ENCODE data around the gene AACS. TPM values are rescaled to one million over a fixed set of nuclear protein-coding genes. Genes with fewer than 3 reads are reported as not detected.

Gene AACS
- total RNA-seq, 4 donors from 2014 or later = 17.9 to 29.7 (median 23.6) TPM

DNA sequence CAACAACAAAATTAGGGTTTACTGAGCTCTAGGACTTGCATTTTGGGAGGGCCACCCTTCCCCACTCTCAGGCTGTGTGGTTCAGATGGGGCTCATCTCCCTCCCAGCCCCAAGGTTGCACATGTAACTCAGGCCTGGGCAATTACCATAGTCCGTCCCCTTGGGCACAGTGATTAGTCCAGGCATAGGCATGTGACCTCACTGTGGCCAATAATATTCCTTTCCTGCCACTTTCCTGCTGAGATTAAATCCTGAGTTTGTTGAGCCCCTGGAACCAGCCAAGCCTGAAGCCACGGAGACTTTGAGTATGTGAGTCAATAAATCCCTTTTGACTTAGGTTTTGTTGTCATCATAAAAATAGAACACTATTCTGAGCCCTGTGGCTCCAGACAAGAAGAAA lies 113.0 kb downstream of the AACS start:
- H3K36me3 ChIP-seq = no peaks in the 10 kb centered on the region
- TF ChIP-seq, protein P1, sequence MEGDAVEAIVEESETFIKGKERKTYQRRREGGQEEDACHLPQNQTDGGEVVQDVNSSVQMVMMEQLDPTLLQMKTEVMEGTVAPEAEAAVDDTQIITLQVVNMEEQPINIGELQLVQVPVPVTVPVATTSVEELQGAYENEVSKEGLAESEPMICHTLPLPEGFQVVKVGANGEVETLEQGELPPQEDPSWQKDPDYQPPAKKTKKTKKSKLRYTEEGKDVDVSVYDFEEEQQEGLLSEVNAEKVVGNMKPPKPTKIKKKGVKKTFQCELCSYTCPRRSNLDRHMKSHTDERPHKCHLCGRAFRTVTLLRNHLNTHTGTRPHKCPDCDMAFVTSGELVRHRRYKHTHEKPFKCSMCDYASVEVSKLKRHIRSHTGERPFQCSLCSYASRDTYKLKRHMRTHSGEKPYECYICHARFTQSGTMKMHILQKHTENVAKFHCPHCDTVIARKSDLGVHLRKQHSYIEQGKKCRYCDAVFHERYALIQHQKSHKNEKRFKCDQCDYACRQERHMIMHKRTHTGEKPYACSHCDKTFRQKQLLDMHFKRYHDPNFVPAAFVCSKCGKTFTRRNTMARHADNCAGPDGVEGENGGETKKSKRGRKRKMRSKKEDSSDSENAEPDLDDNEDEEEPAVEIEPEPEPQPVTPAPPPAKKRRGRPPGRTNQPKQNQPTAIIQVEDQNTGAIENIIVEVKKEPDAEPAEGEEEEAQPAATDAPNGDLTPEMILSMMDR (IDR thresholded peaks at IDR 0.05) = no peak
- TF ChIP-seq EP300 (IDR thresholded peaks at IDR 0.05) = no peak
- no peak for TF ChIP-seq POLR2A (IDR thresholded peaks at IDR 0.05)
- H3K27ac ChIP-seq = no peak overlapping the region
- no peak for DNase-seq (ENCODE audit: low spot score in 2 of 2)
- WGBS, 2 donors = 79% methylated on average over 2 of the region's 2 CpGs
- peaks cover 0 to 5% of the 10 kb centered on the region in 2 donors for H3K27me3 ChIP-seq
- H3K9me3 ChIP-seq = peaks cover 0 to 12% (median 0%) of the 10 kb centered on the region in 4 donors
- peaks cover 0 to 4% (median 0%) of the 10 kb centered on the region in 4 donors for H3K4me1 ChIP-seq
- H3K4me3 ChIP-seq = no peak overlapping the region

DNA sequence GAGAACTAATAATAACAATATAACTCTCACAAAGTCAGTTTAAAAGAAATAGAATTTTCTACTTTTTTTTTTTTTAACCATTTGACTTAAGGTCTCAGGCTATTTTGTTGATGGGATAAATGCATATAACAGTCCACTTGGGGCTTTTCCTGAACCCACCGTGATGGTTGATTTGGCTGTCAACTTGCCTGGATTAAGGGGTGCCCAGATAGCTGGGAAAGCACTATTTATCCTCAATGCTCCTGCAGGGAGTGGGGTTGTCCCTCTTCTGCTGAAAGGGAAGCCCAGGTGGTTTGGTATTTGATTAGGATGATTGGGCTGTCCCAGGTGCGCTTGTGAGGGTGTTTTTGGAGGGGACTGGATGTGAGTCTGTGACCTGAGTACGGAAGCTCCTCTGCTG lies 114.9 kb downstream of the AACS start:
- WGBS, 2 donors = 85% methylated on average over 3 of the region's 3 CpGs
- Histone ChIP-seq H3K9me3 (peaks cover 0 to 7% (median 0%) of the 10 kb centered on the region in 4 donors), H3K36me3 (no peaks in the 10 kb centered on the region), H3K4me1 (peaks cover 0 to 10% (median 0%) of the 10 kb centered on the region in 4 donors), H3K4me3 (no peak overlapping the region), H3K27me3 (peaks cover 0 to 18% of the 10 kb centered on the region in 2 donors), H3K27ac (no peak overlapping the region)
- TF ChIP-seq, protein P1 (IDR thresholded peaks at IDR 0.05) = no peak
- TF ChIP-seq EP300 (IDR thresholded peaks at IDR 0.05) (no peak), POLR2A (IDR thresholded peaks at IDR 0.05) (no peak)
- DNase-seq (ENCODE audit: low spot score in 2 of 2) = no peak

DNA sequence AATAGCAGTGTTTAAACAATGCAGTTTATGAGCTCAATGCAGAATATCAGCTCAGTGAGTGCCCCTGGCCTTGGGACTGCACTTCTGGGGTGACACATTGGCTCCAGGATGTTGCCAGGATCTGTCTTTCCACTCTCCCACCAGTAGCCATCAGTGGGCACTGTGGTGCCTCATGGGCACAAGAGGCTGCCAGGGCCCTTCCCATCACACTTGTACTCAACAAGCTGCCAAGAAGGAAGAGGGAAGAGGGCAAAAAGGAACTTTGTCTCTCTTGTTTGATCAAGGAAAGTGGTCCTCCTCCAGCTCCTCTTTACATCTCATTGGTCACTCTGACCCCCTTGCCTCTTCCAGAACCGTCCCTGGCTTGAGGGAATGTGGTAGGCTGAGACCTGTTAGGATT lies 115.9 kb downstream of the AACS start:
- Histone ChIP-seq H3K4me3 (no peak overlapping the region), H3K36me3 (no peaks in the 10 kb centered on the region), H3K27me3 (peaks cover 0 to 24% of the 10 kb centered on the region in 2 donors), H3K9me3 (no peaks in the 10 kb centered on the region), H3K4me1 (peaks cover 0 to 19% (median 0%) of the 10 kb centered on the region in 4 donors), H3K27ac (no peak overlapping the region)
- TF ChIP-seq, protein P1 (IDR thresholded peaks at IDR 0.05) = no peak
- no peak for TF ChIP-seq EP300 (IDR thresholded peaks at IDR 0.05)
- TF ChIP-seq POLR2A (IDR thresholded peaks at IDR 0.05) = no peak
- WGBS, 2 donors = 81 to 93% methylated on average over 1 of the region's 1 CpG
- no peak for DNase-seq (ENCODE audit: low spot score in 2 of 2)

DNA sequence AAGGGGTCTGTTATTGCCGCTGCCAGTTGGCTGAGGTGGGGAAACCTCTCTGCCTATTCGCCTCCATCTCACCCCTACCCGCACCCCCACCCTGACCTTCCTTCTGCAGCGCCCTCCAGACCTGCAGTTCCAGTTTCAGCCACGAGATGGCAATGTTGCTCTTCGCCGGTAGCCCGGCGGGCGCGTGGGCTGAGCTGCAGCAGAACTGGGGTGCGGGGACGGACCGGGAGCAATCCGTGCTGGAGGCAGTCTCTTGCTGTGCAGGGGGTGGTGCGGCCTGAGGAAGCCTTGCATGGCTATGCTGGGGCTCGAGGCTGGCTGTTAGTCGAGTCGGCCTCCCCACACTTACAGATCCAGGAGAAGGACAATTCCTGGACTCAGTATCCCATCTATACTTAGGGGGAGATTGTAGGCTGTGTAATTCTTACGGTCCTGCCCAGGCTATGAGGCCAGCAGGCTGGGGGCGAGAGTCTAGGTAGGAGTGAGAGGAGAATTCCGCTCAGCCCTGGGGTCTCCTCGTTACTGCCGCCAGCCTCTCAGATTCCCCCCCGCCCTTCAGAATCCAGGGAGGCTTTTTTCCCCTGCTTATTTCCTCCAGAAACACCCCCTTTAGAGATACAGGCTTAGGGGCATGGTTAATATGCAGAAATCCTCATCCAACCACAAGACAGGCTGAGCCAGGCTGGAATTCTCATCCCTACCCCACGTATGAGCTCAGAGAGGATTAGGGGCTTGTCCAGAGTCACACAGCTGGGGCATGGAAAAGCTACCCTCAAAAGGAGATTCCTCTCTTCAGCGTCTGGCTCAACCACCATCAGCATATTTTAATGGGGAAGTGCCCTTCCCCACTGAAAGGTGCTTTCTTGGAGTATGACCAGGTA lies 118.2 kb downstream of the AACS start:
- no peak for TF ChIP-seq POLR2A (IDR thresholded peaks at IDR 0.05)
- peak in 1 of 2 donors; percentile 25 for TF ChIP-seq EP300 (IDR thresholded peaks at IDR 0.05)
- TF ChIP-seq, protein P1 (IDR thresholded peaks at IDR 0.05) = peak; percentile 97 to 100 (median 98)
- DNase-seq (ENCODE audit: low spot score in 2 of 2) = peak; percentile 62 to 68
- Histone ChIP-seq H3K36me3 (no peaks in the 10 kb centered on the region), H3K27ac (peak overlapping the region in 1 of 4 donors; percentile 5), H3K27me3 (peaks cover 0 to 37% of the 10 kb centered on the region in 2 donors), H3K4me1 (peaks cover 0 to 37% (median 7%) of the 10 kb centered on the region in 4 donors), H3K9me3 (no peaks in the 10 kb centered on the region), H3K4me3 (no peak overlapping the region)
- 8% methylated on average over 20 to 25 of the region's 27 CpGs for WGBS, 2 donors

Measured in tibial nerve (tissue), 4 donors.